Skin of body (tissue), 2 donors: ENCODE measurements around the gene GTSE1. TPM values are rescaled to one million over a fixed set of nuclear protein-coding genes. Genes with fewer than 3 reads are reported as not detected.

ENCODE experiments used
- DNase-seq: peaks from one replicate; lab custom pipeline; 2025; lab: John Stamatoyannopoulos, UW
- total RNA-seq: library from RNA; depleted of rRNA; stranded (reverse); fragments of >200 nt; gene quantifications from one replicate; pipeline ENCODE4 v1.2.3, GENCODE V29; 2014

GTSE1 gene
- total RNA-seq, 1 donor from 2014 or later = 3.6 TPM

DNA sequence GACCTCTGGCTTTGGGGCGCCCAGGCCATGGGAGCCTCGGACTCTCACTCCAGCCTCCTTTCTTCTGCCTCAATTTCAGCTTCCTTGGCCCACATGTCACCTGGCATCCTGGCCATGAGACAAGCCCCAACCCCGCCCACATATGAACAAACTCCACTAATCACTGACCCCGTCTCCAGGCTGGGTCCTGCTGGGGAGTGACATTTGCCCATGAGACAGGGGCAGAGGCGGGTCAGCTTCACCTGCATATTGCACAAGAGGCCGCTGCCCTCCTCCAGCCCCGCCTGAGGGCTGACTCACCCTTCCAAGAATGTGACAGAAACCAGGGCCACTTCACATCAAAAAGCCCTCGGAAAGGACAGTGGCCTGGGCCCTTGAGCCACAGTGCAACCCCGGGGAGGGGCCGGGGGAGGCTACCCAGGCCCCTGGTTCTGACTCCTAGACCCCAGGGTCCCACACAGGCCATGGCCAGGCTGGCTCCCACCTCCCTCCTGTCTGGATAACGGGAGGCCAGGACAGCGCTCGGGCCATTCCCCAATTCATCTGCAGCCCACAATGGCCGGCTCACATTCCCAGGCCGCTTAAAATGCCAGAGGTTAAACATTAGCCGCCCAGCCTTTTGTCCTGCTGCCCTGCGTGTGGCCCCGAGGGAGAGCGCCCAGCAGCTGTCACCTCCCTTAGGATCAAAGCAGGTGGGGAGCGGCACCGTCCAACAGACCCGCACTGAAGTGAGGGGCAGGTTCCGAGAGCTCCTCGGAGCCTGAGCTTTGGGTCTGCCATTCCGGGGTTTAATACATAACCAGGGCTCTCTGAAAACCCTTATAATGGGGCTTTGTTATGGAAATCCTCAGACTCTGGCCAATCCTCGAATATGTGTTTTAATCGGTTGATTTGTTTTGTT is 81.1 kb downstream of the GTSE1 start:
- DNase-seq = no peak

DNA sequence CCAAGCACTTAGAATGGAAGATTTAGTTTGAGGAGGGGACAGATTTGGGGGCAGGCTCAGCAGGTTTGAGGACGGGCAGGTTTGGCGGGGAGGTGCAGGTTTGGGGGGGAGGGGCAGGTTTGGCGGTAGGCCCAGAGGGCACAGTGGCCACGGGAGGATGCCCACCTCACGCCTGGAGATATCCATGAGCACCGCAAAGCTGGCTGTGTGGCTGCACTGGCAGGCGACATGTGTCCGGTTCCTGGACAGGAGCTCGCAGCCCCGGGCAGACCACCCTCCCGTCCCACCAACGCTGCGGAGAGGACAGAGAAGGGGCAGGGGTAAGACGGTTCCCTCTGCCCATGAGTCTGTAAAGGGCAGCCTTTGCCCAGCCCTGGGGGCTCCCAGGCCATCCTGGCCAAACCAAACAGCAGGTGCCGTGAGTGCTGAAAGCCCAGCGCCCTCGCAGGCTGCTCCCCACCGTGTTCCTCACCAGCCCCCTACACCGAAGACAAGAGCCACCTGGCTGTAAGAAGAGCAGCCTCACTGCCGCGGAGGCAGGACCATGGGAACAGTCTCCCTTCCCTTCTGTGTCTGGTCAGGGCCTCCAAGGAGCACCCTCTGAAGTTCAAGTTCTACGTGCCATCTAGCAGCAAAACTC is 81.9 kb downstream of the GTSE1 start:
- DNase-seq = no peak

DNA sequence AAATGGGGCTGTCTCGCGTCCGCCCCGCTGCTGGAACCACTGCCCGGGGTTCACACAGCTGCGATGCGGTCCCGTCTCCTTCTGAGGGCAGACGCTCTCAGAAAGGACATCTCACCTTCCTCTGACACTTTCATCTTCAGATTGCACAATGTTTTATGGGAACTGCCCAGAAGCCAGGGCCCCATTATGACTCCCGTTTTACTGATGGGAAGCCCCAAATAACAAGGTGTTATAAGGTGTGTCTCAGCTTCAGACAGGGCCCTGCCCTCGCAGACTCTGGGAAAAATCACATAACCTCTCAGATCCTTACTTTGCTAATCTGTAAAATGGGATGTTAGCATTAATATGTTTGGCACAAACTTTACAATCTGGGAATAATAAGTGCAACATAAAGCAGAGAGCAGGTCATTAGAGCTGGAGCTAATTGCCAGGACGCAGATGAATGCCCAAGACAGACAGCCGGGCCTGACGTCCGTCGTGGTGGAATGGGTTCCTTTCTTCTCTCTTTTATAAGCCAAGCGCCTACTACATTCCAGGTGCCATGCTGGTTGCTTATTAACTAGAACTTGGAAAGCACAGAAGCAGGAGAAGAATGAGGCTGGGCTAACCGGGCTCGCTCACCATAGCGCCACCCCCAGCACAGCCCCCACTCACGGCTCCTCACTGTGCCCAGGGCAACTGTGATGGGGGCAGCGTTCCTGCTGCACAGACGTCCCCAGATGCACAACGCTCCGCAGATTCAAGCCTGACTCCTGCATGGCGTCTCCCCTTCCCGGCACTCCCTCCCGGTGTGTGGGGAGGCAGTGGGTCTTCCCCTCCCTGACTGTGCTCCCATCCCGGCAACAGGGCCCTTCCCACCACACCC is 82.6 kb downstream of the GTSE1 start:
- DNase-seq = no peak

DNA sequence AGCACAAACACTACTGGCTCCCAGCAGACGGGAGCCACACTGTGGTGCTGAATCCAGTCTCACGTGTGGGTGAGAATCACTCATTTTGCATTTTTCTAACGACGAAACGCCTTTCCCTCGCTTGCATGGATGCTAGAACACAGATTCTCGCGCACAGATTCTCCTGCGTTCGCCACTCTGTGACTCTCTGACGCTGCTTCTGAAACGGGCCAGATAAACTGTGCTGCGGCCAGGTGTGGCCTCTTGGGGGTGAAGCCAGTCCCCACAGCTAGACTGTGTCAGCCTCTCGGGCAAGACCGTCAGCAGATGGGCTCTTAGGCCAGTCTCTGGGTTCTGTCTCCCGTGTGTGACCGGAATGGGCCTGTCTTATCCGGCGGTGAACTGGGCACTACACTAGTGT is 83.4 kb downstream of the GTSE1 start:
- DNase-seq = no peak

Other genes with a start within 250 kb of the GTSE1 start
- 24.2 TPM for gene PPARA, start 146.3 kb upstream of the GTSE1 start, total RNA-seq
- 6.2 TPM for gene CDPF1, start 46.6 kb upstream of the GTSE1 start, total RNA-seq
- gene PKDREJ, start 33.5 kb upstream of the GTSE1 start, total RNA-seq = 0.10 TPM
- gene TTC38, start 28.9 kb upstream of the GTSE1 start, total RNA-seq = 16.1 TPM
- 29.8 TPM for gene TRMU, start 38.8 kb downstream of the GTSE1 start, total RNA-seq
- 14.2 TPM for gene CELSR1, start 240.8 kb downstream of the GTSE1 start, total RNA-seq